H54 (cell line): ENCODE data around the gene ING4.
"Not testable (repeated sequence)": the region's sequence is repeated elsewhere in the genome, so short reads cannot be mapped to it uniquely, and the experiment has no call there.

Experiments used
- DNase-seq: peaks from one replicate; pipeline ENCODE4 v3.0.0; 2011; ENCODE audit warnings: low spot score, mixed read lengths; ENCODE audit not compliant: insufficient read length
- FAIRE-seq: peaks from 3 replicates; lab custom pipeline; 2011; peaks lifted over from hg19 to GRCh38; lab: Jason Lieb, UNC
- POLR2A ChIP-seq: IDR thresholded peaks from 2 replicates; pipeline ENCODE4 v1.6.1; 2011; ENCODE audit warnings: low read depth, mild to moderate bottlenecking, low read length

The ING4 gene

DNA sequence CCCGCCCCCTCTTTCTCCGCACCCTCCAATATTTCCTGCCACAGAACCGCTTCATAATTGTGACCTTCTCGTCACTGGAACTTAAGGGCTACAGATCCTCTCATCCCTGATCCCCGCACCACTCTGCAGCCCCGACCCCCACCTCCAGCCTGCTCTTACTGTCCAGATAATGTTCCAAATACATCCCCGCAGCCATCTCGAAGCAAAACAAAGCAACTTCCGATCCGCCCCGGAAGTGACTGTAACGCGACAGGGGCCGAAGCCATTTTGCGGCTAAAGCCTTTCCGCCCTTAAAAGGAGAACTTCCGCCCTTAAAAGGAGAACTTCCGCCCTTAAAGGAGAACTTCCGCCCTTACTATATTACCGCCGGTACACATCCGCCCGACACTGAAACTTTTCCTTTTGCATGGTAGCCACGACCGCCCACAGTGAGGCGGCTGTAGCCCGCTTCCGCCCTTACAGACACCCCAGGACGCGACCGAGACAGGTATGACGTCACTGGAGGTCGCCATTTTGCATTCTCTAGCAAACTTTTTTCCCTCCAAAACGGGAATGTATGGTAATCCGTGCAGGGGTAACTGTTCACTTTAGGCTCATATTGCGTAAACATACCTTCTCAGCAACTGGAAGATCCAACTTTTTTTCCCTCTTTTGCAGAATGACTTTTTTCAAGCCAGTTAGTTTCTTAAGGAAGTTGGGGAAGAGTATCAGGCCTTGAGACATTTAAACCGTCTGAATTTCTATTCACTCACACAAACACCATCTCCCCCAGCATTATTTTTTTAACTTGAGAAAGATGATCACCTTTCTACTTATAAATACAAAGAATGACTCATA, at the start of gene ING4:
Gene ING4, minus strand, starts transcription at position 214 of the 837 bp plus-strand sequence. Its CDS starts 18 bp downstream, at position 196.
- TF ChIP-seq POLR2A: no peak
- peak; percentile 94 for DNase-seq
- FAIRE-seq: peak; percentile 96

DNA sequence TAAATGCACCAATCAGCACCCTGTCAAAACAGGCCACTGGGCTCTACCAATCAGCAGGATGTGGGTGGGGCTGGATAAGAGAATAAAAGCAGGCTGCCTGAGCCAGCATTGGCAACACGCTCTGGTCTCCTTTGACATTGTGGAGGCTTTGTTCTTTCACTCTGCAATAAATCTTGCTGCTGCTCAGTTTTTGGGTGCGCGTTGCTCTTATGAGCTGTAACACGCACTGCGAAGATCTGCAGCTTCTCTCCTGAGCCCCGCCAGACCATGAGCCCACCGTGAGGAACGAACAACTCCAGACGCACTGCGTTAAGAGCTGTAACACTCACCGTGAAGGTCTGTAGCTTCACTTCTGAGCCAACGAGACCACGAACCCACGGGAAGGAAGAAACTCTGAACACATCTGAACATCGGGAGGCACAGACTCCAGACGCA, 46.1 kb upstream of the ING4 start:
- DNase-seq: no peak
- TF ChIP-seq POLR2A: no peak
- FAIRE-seq: no peak

GRCh38 chr12:6708351-6708750, 45.4 kb upstream of the ING4 start:
- FAIRE-seq, DNase-seq: not testable (repeated sequence)

DNA sequence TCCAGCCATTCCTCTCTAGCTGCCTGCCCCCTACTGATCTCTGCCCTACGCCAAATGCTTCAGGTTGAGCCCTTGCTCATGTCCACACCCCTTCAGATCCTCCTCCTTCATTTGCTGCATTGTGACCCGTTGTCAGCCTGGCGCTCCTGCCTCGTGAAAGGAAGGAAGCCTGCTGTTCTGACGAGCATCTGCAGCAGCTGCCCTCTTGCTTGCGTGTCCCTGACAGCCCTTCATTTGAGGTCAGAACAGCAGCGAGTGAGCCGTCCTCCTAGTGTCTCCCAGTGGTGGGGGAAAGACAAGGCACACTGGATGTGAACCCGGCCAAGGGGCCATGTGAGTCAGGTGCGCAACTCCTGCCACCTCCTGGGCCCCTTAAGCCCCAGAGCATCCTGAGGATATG, 40.7 kb upstream of the ING4 start:
- DNase-seq (no peak), FAIRE-seq (no peak)
- TF ChIP-seq POLR2A: no peak

- FAIRE-seq: no peak
- no peak for DNase-seq
- no peak for TF ChIP-seq POLR2A
Observed at GRCh38 chr12:6701078-6701768, 38.3 kb upstream of the ING4 start.

GRCh38 chr12:6700646-6701051, 37.7 kb upstream of the ING4 start, which contains the start of gene PIANP:
TSS of gene PIANP (minus strand) at chr12:6700815. CDS start at chr12:6698061, 2,754 bp downstream.
- no peak for TF ChIP-seq POLR2A
- no peak for DNase-seq
- no peak for FAIRE-seq

DNA sequence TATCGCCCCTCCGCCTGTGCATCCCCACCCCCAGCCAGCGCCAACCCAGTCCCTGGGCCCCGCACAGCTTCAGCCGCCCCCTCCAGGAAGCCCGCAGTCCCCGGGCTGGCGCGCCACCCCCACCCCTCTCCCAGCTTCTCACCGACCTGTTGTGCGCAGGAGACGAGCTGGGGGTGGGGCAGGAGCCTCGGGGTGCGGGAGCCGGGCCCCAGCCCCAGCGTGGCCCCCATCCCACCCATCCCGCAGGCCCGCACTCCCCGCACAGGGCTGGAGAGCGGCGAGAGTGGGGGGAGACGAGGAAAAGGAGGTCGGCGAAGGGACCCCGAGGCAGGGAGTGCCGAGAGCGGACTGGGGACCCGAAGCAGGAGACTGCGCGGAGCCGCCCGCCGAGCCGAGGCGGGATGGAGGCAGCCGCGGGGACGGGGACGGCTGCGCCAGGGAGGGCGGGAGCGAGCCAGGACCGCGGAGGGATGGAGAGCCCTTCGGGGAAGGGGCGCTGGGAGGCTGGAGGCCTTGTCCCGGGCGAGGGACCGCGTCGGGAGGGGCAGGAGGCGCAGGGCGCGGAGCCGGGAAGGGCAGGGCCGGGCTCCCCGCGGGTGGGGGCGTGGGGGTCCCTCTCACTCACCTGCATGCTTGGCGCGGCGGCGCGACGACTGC, 37.2 kb upstream of the ING4 start:
- no peak for FAIRE-seq

GRCh38 chr12:6699259-6699988, 36.5 kb upstream of the ING4 start:
- FAIRE-seq (no peak), DNase-seq (no peak)
- no peak for TF ChIP-seq POLR2A

More for the DNA sequence above, 37.2 kb upstream of the ING4 start:
- TF ChIP-seq POLR2A: no peak
- DNase-seq: no peak

DNA sequence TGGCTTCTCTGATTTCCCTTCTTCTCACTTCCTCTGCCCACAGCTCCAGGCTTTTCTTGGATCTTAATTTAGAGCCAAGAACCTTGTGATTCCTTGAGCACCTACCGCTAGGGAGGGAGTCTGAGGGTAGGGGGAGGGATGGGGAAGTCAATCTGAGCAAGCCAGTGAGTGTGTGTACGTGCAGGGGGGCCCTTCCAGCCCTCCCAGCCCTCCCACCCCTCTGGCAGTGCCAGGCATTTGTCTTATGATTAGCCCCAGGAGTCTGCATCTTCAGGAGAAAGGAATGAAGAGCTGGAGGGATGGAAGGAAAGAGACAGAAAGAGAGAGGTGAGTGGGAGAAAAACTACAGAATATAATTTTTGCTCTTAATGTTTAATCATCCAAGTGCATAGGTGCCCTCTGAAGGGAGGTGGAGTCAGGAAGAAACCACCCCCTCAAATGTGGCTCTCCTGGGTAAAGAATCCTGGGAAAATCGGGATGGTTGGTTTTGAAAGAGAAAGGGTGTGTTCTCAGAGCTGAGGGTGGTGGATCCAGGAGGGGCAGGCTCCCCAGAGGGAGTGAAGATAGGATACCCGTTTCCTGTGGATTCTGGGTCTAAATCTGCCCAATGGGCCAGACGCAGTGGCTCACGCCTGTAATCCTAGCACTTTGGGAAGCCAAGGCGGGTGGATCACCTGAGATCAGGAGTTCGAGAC, 35.6 kb upstream of the ING4 start:
- no peak for DNase-seq
- no peak for TF ChIP-seq POLR2A
- no peak for FAIRE-seq

GRCh38 chr12:6697584-6698351, 34.8 kb upstream of the ING4 start:
- DNase-seq (peak; percentile 85), FAIRE-seq (peak; percentile 76)
- no peak for TF ChIP-seq POLR2A

DNA sequence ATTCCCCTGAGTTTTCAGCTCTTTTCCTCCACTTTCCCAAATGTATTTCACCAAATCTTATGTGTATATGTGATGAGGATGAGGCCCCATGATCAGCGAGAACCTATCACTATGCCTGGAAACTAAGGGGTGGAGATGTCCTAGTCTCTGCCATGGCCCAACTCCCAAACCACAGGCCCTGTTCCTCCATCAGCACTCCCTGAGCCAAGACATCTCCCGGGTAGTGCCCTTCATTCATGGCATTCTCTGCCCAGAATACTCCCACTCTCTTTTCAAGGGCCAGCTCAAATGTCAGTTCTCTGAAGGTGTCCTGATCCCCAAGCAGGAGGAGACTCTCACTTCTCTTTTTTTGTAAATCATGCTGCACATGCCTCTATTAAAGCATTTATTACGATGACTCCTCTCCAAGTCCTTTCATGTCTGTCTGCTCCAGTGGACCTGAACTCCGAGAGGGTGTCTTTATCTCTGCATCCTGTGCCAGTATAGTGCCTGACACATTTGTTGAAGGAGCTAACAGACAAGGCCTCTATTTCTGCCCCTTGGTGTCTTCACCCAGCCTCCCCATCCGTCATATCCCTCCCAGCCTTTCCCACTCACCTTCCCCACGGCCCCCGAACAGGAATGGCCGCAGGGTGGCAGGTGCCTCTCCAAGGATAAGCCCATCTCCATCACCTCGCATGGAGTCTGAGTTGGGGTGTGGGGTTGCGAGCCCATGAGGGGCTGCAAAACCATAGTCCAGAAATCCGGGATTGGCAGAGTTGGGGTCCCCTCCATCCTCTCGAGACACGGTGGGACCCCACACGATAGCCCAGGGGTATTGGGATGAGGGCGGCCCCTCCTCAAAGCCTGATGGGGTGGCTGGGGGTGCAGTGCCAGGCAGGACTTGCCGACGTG, 34.0 kb upstream of the ING4 start:
- no peak for TF ChIP-seq POLR2A
- FAIRE-seq (no peak), DNase-seq (no peak)
